HPDE6-E6E7 (cell line): ENCODE data around the gene COL20A1.

ENCODE experiments used
- DNase-seq: peaks from one replicate; pipeline ENCODE4 v3.0.0; 2011; ENCODE audit warnings: missing footprints; ENCODE audit errors: extremely low spot score

The COL20A1 gene

DNA sequence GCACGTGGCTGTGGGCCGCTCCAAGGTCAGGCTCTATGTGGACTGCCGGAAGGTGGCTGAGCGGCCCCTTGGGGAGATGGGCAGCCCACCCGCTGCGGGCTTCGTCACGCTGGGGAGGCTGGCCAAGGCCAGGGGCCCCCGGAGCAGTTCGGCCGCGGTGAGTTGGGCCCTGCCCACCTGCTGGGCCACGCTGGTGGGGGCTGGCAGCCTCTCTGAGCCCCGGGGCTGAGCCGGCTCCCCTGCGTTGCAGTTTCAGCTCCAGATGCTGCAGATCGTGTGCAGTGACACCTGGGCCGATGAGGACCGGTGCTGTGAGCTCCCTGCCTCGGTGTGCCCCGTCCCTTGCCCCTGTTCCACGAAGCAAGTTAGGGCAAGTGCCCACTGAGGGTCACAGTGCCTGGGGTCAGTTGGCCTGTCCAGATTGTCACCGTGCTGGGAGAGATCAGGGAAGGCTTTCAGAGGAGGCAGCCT, 27.1 kb downstream of the COL20A1 start:
- DNase-seq = no peak

DNA sequence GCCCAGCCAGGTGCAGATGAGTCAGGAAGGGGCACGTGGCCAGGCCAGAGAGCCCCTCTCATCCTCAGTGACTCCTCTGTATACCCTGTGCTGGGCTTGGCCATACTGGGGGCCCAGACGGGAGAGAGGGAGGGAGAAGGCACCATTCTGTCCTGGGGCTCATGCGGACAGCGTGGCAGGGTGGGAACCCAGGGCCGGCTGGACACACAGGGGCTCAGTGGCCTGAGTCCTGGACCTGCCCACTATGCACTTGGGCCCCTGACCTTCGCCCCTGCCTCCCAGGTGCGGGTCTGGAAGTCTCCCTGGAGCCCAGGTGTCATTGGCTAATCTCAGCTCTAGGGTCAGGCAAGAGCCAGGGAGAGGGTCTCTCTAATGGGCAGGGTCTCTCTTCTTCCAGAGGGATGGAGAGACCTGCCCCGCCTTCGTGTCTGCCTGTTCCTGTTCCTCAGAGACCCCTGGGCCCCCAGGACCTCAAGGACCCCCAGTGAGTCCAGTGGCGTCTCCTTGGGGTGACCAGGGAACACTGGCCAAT, 27.7 kb downstream of the COL20A1 start:
- DNase-seq = no peak

DNA sequence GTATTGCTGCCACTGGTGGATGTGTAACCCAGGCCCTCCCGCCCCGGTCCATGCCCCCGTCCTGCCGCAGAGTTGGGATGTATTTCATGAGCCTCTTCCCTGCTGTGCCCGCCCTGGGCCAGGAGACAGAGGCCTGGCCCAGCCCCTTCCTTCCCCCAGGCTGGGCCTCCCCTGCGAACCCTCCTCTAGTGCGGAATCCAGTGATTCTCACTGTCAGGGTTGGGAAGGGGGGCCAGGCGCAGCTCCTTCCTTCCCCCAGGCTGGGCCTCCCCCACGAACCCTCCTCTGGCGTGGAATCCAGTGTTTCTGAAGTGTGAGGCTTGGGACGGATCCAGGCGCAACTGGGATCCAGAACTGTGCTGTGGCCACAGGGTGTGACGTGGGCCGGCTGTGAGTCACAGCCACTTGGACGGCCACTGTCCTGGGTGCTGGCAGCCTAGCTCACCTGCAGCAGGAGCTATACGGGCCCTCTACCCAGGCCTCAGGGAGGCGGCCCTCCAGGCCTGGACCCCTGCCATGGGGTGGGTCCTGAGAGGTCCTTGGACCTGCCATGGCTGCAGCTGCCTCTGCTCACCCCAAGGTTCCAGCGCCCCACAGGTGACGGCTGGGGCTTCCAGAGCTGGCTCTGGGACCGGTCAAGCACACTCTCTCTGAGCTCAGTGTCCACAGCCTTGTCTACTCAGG, 28.3 kb downstream of the COL20A1 start:
- DNase-seq = no peak

DNA sequence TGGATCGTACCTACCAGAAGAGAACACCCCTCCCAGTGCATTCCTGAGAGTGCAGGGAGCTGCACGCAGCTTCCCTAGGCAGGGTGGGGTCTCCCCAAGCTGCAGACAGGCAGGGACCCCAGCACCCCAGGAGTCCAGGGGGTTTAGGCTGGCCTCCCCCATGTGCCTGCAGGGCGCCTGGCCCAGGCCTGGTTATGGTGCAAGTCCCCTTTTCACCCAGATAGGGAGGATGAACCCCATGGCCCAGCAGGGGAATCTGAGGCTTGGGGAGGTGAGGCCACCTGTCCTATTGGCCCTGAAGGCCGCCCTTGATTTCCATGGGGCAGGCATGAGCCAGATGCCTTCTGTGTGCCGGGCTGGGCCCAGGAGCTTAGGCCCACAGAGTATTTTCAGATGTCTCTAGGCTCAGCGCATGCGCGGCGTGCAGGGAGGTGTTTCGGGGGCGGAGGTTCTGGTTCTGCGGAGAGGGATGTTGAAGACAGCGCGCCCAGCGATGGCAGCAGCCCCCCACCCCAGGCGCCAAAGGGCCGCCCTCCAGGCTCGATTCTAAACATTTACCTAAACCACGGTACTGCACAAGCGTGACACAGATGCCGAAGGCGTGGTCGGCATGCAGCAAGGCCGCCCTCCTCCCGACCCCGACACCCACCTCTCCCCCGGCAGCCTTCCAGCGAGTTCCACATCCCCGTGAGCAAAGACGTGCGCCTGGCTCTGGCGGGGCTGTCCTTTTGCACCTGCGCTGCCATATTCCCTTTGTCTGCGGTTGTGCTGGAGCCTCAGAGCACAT, 29.4 kb downstream of the COL20A1 start:
- DNase-seq = no peak

DNA sequence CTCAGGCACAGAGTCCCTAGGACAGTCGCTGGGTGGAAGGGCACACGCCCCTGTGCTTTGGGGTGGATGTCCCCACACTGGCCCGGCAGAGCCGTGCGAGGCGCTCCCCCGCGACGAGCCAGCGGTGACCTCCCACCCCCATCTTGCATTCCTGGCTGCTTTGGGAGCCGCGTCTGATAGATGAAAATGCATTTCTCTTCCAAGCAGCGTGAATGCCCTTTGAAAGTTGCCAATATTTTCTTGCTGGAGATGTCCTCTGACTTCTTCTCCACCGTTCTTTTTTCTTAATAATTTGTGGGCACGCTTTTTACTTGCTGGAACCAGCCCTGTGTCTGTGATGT, 29.9 kb downstream of the COL20A1 start:
- no peak for DNase-seq

DNA sequence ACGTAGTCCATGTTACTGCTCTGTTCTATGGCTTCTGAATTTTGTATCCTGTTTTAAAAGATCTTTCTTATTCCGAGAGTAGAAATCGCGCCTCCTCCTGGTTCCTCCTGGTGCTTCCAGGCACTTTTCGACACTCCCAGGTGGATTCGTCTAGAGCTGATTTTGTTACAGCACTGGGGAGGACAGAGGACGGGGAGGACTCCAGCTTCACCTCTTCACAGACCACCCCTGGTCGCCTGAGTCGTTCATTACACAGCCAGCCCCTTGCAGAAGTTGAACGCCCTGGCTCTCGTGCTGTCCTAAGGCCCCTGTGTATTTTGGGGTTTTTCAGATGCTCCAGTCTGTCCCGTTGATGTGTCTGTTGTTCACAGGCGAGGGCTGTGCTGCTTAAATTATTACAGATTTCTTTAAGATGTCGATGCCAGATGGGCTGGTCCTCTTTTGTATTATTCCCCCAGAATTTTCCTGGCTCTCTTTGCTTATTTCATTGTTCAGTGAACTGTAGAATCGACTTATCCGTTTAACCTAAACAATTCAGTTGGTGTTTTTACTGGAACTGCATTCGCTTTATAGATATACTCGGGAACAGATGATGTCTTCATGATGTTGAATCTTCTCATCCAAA, 30.5 kb downstream of the COL20A1 start:
- no peak for DNase-seq

DNA sequence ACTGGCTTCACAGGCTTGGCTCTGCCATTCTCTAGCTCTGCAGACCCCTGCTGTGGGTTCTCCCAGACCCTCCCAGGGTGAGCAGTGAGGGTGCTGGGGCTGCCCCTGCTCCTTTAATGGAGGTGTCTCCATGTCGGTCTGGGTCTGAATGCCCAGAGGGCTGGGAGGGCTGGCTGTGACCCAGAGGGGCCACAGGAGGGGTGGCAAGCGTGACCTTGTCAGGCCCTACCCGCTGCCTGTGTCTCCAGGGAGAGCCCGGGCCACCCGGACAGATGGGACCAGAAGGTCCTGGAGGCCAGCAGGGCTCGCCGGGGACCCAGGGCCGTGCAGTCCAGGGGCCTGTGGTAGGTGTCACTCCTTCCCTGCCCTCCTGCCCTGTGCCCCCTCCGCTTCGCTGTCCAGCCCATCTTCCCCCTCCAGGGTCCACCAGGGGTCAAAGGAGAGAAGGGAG, 32.1 kb downstream of the COL20A1 start:
- DNase-seq = no peak

DNA sequence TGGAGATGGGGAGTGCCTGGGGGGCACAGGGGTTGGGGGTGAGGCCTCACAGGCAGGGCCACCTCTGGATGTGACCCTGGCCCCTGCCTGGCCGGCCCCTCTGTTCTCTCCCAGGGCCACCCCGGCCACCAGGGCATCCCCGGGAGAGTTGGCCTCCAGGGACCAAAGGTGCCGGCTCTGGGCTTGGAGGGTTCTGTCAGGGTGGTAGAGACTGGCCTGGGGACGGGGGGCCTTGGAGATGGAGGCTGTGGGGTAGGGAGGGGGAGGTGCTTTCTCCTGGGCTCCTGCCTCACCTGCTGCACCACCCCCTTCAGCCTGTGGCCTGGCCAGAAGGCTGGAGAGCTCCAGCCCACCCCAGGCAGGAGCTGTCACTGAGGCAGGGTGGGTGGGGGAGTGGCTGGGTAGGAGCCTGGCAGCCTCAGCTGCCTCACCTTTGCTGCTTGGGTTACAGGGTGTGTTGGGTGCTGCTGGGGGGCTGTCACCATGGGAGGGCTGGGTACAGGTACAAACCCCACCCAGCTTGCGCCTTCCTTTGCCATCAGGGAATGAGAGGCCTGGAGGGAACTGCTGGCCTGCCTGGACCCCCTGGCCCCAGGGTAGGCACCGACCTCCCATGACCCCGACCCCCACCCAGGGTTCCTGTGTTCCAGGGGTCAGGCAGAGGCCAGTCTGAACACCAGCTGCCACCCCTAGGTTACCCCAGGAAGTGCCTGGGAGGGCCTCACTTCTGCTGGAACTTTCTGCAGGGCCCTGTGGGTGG, 32.7 kb downstream of the COL20A1 start:
- DNase-seq = no peak

DNA sequence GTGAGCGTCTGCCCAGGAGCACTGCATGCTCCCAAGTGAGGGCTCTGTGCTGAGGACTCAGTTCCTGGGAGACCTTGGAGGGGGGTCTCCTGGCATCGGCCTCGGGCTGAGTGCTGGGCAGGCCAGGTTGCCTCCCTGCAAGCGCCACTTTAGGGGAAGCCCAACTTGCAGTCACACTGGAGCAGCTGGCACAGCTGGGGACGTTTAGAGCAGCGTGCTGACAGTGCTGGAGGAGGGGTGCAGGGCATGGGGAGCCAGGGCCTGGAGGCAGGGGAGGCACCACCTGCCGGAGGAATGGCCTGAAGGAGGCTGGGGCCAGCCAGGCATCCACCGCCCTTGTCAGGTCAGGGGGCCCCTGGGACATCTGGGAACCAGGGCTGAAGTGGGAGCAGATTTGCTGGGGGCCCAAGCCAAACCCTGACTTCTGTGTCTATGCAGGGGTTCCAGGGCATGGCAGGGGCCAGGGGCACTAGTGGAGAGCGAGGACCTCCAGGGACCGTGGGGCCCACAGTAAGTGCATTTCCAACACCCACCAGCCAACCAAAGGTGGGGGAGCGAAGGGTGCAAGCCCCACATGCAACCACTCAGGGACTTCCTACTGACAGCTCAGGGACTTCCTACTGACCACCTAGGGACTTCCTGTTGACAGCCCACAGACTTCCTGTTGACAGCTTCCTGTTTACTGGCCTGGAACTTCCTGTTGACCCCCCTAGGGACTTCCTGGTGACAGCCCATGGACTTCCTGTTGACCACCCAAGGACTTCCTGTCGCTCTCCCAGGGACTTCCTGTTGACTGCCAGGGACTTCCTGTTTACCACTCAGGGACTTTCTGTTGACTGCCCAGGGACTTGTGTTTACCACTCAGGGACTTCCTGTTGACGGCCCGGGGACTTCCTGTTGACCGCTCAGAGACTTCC, 33.6 kb downstream of the COL20A1 start:
- no peak for DNase-seq

DNA sequence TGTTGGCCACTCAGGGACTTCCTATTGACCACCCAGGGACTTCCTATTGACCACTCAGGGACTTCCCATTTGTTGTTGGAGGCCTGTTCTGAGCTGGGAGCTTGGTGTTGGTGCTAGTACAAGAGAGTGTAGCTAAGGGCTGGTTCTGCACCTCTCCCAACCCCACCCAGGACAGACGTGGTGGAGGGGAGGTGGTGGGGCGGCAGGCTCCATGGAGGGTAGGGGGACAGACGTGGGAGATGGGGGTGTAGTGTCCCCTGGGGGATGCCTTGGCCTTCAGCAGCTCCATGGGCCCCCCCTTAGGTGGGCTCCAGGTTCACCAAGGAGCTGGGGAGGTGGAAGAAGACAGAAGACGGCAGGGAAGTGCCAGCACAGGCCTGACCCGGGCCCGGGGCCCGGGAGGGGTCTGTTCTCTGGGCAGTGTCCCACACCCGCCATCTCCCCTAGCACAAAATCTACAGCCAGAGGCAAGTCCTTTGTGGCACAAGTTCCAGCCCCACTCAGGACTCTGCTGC, 34.3 kb downstream of the COL20A1 start:
- no peak for DNase-seq

DNA sequence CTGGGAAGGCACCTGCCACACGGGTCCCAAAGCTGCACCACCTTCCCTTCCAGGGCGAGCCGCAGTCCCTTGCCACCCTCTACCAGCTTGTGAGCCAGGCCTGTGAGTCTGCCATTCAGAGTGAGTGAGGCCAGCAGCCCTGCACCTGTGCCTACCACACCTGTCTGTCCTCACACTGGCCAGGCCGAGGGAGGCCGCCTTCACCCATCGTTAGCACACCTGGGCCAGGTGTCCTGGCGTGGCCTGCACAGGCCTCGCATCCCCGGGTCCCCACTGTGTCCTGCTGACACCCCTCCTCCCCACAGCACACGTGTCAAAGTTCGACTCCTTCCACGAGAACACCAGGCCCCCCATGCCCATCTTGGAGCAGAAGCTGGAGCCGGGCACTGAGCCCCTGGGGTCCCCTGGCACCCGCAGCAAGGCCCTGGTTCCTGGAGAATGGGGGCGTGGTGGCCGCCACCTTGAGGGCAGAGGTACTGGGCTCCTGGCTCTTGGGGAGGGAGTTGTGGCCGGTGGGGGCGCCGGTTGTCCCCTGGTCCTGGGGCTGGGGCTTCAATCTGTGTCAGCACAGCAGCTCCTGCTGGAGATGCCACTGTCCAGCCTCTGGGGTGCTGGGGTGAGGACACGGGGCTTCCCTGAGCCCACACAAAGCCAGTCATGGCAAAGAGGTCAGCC, 35.2 kb downstream of the COL20A1 start:
- DNase-seq = no peak

DNA sequence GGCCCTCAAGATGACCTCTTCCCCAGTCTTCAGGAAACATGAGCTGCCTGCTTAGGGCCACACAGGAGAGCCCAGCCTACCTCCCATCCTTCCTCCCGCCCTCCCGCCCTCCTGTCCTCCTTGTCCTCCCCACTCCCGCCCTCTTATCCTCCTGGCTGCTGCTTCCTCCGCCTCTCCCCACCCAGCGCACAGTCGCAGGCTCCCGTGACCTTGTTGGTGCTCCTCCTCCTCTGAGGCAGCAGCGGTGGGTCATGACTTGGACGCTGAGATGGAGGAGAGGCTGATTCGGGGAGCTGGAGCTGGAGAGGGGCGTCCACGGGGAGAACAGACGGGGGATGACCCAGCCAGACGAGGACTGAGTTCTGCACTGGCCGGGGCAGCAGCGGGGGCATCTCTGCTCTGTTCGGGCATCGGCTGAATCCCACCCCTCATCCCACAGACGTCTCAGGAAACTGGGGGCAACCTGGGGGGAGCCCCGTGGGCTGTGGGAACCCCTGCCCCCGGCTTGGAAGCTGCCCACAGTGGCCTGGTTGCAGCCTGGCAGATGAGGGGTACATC, 35.8 kb downstream of the COL20A1 start:
- no peak for DNase-seq

DNA sequence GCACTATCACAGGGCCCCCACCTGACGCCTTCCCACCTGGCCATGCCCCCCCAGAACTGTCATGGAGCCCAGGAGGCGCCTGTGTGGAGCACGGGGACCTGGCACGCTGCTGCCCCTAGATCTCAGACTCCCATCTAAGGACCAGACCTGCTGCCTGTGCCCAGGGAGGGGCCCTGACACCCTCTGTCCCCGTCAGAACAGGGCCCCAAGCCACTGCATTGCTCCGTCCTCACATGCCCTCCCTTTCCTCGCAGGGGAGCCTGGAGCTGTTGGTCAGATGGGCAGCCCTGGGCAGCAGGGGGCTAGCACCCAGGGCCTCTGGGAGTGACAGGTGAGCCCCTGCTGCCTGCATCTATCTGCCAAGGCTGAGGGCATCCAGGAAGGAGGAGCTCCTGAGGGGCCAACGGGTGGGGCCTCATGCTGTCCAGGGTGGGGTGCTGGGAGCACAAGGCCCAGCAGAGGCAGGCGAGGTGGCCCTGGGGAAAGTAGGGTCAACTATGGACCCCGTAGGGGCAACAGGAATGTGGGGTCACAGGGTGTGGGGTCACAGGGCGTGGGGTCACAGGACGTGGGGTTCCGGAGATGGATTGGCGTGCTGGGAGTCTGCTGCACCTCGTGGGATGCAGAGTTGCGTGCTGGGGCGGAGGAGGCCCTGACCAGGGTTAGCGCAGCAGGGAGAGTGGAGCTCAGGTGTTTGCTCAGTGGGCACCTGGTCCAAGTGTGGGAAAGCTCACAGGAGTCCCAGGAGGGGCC, 36.5 kb downstream of the COL20A1 start:
- DNase-seq = no peak

DNA sequence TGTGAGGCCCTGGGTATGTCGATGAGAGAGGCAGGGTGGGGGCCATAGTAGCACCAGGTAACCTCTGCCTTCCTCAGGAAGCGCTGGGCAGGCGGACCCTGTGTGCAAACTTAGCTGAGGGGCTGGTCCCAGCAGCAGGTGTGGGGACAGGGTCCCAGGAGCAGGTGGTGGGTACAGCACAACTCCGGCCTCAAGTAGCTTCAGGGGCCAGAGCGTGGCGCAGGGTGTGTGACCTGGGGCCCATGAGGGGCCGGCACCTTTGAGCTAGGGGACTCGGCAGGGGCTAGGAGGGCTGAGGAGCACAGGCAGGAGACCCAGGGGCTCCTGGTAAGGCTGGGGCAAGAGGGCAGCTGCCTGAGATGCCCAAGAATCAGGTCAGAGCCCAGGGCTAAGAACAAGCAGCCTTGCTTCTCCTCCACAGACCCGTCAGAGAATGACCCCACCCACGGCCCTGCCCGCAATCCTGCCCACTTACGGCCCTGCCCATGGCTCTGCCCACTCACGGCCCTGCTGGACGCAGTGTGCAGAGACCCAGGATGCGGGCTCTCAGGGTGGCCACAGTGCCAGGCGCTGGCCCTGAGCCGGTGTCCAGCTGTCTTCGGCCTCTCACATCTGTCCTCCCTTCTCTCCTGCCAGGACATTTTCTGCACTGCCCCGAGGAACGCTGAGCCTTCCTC, 37.2 kb downstream of the COL20A1 start:
- DNase-seq = no peak

DNA sequence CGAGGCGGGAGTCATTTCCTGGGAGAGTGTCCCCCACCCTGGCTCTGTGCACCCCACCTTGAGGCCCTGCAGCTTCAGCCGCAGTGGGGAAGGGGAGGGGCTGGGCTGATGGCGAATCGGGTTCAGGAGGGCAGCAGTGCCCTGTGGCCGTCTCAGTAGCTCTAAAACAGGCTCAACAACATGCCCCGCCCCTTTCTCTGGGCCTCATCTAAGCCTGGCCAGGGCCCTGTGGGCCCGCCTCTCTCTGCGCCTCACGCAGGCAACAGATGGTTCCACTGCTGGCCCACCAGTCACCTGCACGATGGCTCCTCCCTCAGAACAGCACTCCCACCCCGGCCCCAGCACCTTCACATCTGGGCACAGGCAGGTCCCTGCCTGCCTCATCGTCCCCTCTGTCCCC, 38.0 kb downstream of the COL20A1 start:
- DNase-seq = no peak

DNA sequence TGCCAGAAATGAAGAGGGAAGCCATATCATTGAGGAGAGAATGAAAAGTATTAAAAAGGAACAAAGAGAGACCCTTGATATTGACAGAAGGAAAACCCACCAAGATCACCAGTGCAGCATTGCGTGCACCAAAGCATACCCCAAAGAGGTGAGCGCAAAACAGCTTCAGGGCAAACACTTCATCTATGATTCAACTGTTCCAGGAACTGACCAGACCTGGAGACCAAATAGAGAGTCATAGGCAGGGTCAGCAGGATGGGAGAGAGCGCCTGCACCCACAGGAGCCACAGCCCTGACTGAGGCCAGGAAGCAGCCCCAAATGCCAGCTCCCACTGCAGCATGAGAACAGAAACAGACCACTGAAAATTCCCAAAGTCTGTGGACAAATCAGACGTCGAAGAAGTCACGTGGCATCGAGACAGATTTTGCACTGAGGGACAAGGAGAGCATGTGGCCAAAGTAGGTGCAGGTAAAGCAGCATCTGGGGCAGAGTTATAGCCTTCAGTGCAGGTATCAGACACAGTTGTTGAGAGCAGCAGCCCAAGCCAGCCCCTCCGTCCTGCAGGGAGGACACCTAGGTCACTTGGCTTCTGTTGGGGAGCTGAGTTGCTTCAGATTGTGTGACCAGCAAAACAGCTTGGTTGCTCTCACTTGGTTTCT, 38.9 kb downstream of the COL20A1 start:
- no peak for DNase-seq

DNA sequence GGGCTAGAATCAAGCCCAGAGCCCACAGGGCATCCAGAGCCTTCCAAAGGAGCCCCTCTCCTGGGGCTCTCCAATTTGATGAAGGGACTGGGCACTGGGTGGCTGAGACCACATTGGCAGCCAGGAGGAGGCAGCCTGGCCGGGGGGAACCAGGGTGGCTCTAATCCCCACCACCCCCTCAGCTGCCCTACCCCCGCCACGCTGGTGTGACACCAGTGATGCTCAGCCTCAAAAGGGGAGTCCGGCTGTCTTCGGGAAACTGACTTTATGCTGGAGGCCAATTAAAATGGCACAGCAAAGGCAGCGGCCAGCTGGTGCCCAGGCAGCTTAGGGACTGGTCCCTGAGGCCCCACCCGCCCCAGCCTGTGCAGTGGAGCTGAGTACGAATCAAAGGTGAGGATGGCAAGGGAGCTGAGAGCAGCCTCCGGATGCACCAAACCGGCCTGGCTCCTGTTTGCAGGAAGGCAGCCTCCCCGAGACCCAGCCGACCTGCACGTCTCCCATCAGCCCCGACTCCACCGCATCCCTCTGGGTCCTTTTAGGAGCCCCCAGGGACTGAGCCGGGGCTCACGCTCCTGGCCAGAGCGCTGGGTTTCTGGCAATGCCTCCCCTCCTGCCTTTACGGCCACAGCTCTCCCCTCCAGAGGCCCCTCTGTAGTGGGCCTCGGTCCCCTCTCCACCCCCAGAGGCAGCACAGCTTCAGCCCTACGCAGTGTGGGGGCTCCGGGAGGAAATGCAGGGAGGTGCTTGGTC, 39.7 kb downstream of the COL20A1 start:
- DNase-seq = no peak
